Peyer's patch (tissue), 4 donors: Measurements from ENCODE around the gene CHCHD3. TPM values are rescaled to one million over a fixed set of nuclear protein-coding genes. Genes with fewer than 3 reads are reported as not detected.

Experiments
- DNase-seq, 3 donors: peaks; one replicate each; pipeline ENCODE4 v3.0.0-alpha.2; 2017 to 2019
- H3K27ac ChIP-seq, 4 donors: fragments of 200-600 bp; sonication (generic); one replicate each; pipeline ENCODE4 v1.5.1; 2016 to 2019
- H3K27me3 ChIP-seq, 2 donors: fragments of 200-600 bp; sonication (generic); one replicate each; pipeline ENCODE4 v1.5.1; 2019
- H3K36me3 ChIP-seq, 3 donors: fragments of 200-600 bp; sonication (generic); one replicate each; pipeline ENCODE4 v1.5.1; 2016 to 2019
- H3K4me1 ChIP-seq, 4 donors: fragments of 200-600 bp; sonication (generic); one replicate each; pipeline ENCODE4 v1.5.1; 2016 to 2019
- H3K4me3 ChIP-seq, 4 donors: fragments of 200-600 bp; sonication (generic); 1 replicate in 3 of 4; 2 replicates in 1 of 4; pipeline ENCODE4 v1.5.1; 2016 to 2019; ENCODE audit warnings: mild to moderate bottlenecking in 1 of 4
- H3K9me3 ChIP-seq, 4 donors: fragments of 200-600 bp; sonication (generic); one replicate each; pipeline ENCODE4 v1.5.1; 2016 to 2019; ENCODE audit warnings: mild to moderate bottlenecking in 1 of 4
- CTCF ChIP-seq, 6 experiments: fragments of 450-650 bp in 4 of 6; fragments of 200-600 bp in 2 of 6; sonication (generic) in 1 of 6; IDR thresholded peaks; one replicate each; pipeline ENCODE4 v1.5.1; 2017 to 2019; ENCODE audit warnings: antibody characterized with exemption in 6 of 6, mild to moderate bottlenecking in 3 of 6, moderate library complexity in 1 of 6
- POLR2A ChIP-seq, 2 donors: fragments of 450-650 bp; IDR thresholded peaks; one replicate each; pipeline ENCODE4 v1.5.1; 2017; ENCODE audit warnings: antibody characterized with exemption in 2 of 2, mild to moderate bottlenecking in 2 of 2, moderate library complexity in 2 of 2
- total RNA-seq, 4 donors: library from RNA; depleted of rRNA; stranded (reverse); fragments of >200 nt; gene quantifications; one replicate each; pipeline ENCODE4 v1.1.0, GENCODE V29; 2016

Gene CHCHD3
- total RNA-seq, 4 donors from 2014 or later: 53.9 to 114 (median 84.0) TPM

- Histone ChIP-seq H3K27ac (no peak overlapping the region), H3K9me3 (no peaks in the 10 kb centered on the region), H3K4me3 (no peak overlapping the region), H3K4me1 (no peaks in the 10 kb centered on the region), H3K27me3 (no peaks in the 10 kb centered on the region), H3K36me3 (no peaks in the 10 kb centered on the region)
- no peak for TF ChIP-seq CTCF (IDR thresholded peaks at IDR 0.05)
- no peak for TF ChIP-seq POLR2A (IDR thresholded peaks at IDR 0.05)
- no peak for DNase-seq
Observed at GRCh38 chr7:132768099-132768498, 313.8 kb downstream of the CHCHD3 start.

GRCh38 chr7:132767378-132767777 lies 314.5 kb downstream of the CHCHD3 start:
- Histone ChIP-seq H3K27ac (no peak overlapping the region), H3K9me3 (no peaks in the 10 kb centered on the region), H3K36me3 (no peaks in the 10 kb centered on the region), H3K4me3 (no peak overlapping the region), H3K4me1 (no peaks in the 10 kb centered on the region), H3K27me3 (no peaks in the 10 kb centered on the region)
- no peak for DNase-seq
- no peak for TF ChIP-seq POLR2A (IDR thresholded peaks at IDR 0.05)
- no peak for TF ChIP-seq CTCF (IDR thresholded peaks at IDR 0.05)

- Histone ChIP-seq H3K4me3 (no peak overlapping the region), H3K36me3 (no peaks in the 10 kb centered on the region), H3K27me3 (no peaks in the 10 kb centered on the region), H3K9me3 (no peaks in the 10 kb centered on the region), H3K4me1 (no peaks in the 10 kb centered on the region), H3K27ac (no peak overlapping the region)
- no peak for TF ChIP-seq CTCF (IDR thresholded peaks at IDR 0.05)
- no peak for DNase-seq
Observed at GRCh38 chr7:132766660-132767059, 315.2 kb downstream of the CHCHD3 start.

GRCh38 chr7:132765861-132766260 lies 316.0 kb downstream of the CHCHD3 start:
- H3K27me3 ChIP-seq: no peaks in the 10 kb centered on the region
- no peaks in the 10 kb centered on the region for H3K4me1 ChIP-seq
- no peaks in the 10 kb centered on the region for H3K9me3 ChIP-seq
- no peak for DNase-seq
- TF ChIP-seq POLR2A (IDR thresholded peaks at IDR 0.05): no peak
- TF ChIP-seq CTCF (IDR thresholded peaks at IDR 0.05): no peak
- H3K4me3 ChIP-seq: no peak overlapping the region
- no peaks in the 10 kb centered on the region for H3K36me3 ChIP-seq
- no peak overlapping the region for H3K27ac ChIP-seq

GRCh38 chr7:132764762-132765161 lies 317.1 kb downstream of the CHCHD3 start:
- Histone ChIP-seq H3K4me3 (no peak overlapping the region), H3K9me3 (no peaks in the 10 kb centered on the region), H3K4me1 (no peaks in the 10 kb centered on the region), H3K27ac (no peak overlapping the region), H3K36me3 (no peaks in the 10 kb centered on the region), H3K27me3 (no peaks in the 10 kb centered on the region)
- no peak for DNase-seq
- no peak for TF ChIP-seq POLR2A (IDR thresholded peaks at IDR 0.05)
- TF ChIP-seq CTCF (IDR thresholded peaks at IDR 0.05): no peak

- H3K36me3 ChIP-seq: no peaks in the 10 kb centered on the region
- no peak overlapping the region for H3K27ac ChIP-seq
Observed at GRCh38 chr7:132760866-132761265, 321.0 kb downstream of the CHCHD3 start.

More at GRCh38 chr7:132760866-132761265, 321.0 kb downstream of the CHCHD3 start:
- no peaks in the 10 kb centered on the region for H3K4me1 ChIP-seq
- DNase-seq: no peak
- no peak for TF ChIP-seq CTCF (IDR thresholded peaks at IDR 0.05)
- no peak for TF ChIP-seq POLR2A (IDR thresholded peaks at IDR 0.05)
- no peaks in the 10 kb centered on the region for H3K9me3 ChIP-seq
- no peaks in the 10 kb centered on the region for H3K27me3 ChIP-seq
- H3K4me3 ChIP-seq: no peak overlapping the region
